ENCODE results near the gene CKAP2L. TPM values are rescaled to one million over a fixed set of nuclear protein-coding genes. Genes with fewer than 3 reads are reported as not detected.

The CKAP2L gene
- total and polyA plus RNA-seq, 4 donors, result 0.19 to 15.9 (median 0.91) TPM; not detected in 1

DNA sequence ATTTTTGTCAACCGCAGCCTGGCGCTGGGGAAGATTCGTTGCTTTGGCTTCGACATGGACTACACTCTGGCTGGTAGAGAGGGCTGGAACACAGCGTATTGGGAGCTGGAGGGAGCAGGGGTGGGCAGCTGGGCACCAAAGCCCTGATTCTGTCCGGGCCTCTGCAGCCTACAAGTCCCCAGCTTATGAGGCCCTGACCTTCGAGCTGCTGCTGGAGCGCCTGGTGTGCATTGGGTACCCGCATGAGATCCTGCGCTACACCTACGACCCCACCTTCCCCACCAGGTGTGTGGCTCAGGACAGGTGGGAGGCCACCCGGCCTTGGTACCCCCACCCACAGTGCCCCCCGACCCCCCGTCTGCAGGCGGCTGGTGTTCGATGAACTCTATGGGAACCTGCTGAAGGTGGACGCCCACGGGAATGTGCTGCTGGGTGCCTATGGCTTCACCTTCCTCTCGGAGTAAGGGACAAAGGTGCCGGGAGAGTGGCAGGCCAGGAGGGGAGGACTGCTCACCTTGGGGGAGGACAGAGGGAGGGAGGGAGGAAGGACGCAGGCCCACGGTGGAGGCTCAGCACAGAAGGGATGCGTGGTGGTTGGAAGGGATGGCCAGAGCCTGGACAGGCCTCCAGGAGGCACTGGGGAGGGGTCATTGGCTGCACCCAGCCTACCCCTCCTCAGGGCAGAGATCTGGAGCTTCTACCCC is 42.4 kb downstream of the CKAP2L start:
- H3K9me3 ChIP-seq (ENCODE audit: control insufficient read depth in 4 of 4, low read length in 3 of 4), result no peaks in the 10 kb centered on the region
- no peaks in the 10 kb centered on the region for H3K36me3 ChIP-seq (ENCODE audit: control insufficient read depth in 4 of 4, insufficient read depth in 3 of 4, low read depth in 1 of 4, low read length in 3 of 4)
- no peak overlapping the region for H3K9ac ChIP-seq (ENCODE audit: low read depth in 1 of 2, low read length in 2 of 2)
- H3K27ac ChIP-seq (ENCODE audit: low read depth in 1 of 2, low read length in 2 of 2), result no peak overlapping the region
- TF ChIP-seq NR2F2 (IDR thresholded peaks at IDR 0.05), result no peak
- TF ChIP-seq FOXA1 (IDR thresholded peaks at IDR 0.05), result no peak
- no peak for TF ChIP-seq TAF1 (conservative IDR thresholded peaks at IDR 0.05)
- no peak for TF ChIP-seq EGR1 (IDR thresholded peaks at IDR 0.05; ENCODE audit: low read depth in 2 of 2)
- TF ChIP-seq, protein P1, sequence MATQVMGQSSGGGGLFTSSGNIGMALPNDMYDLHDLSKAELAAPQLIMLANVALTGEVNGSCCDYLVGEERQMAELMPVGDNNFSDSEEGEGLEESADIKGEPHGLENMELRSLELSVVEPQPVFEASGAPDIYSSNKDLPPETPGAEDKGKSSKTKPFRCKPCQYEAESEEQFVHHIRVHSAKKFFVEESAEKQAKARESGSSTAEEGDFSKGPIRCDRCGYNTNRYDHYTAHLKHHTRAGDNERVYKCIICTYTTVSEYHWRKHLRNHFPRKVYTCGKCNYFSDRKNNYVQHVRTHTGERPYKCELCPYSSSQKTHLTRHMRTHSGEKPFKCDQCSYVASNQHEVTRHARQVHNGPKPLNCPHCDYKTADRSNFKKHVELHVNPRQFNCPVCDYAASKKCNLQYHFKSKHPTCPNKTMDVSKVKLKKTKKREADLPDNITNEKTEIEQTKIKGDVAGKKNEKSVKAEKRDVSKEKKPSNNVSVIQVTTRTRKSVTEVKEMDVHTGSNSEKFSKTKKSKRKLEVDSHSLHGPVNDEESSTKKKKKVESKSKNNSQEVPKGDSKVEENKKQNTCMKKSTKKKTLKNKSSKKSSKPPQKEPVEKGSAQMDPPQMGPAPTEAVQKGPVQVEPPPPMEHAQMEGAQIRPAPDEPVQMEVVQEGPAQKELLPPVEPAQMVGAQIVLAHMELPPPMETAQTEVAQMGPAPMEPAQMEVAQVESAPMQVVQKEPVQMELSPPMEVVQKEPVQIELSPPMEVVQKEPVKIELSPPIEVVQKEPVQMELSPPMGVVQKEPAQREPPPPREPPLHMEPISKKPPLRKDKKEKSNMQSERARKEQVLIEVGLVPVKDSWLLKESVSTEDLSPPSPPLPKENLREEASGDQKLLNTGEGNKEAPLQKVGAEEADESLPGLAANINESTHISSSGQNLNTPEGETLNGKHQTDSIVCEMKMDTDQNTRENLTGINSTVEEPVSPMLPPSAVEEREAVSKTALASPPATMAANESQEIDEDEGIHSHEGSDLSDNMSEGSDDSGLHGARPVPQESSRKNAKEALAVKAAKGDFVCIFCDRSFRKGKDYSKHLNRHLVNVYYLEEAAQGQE (IDR thresholded peaks at IDR 0.05), result no peak
- no peak for TF ChIP-seq HNF4A (conservative IDR thresholded peaks at IDR 0.05)
- TF ChIP-seq, protein P2, sequence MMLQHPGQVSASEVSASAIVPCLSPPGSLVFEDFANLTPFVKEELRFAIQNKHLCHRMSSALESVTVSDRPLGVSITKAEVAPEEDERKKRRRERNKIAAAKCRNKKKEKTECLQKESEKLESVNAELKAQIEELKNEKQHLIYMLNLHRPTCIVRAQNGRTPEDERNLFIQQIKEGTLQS (IDR thresholded peaks at IDR 0.05), result no peak
- TF ChIP-seq RAD21 (IDR thresholded peaks at IDR 0.05), result no peak
- TF ChIP-seq, protein P3, sequence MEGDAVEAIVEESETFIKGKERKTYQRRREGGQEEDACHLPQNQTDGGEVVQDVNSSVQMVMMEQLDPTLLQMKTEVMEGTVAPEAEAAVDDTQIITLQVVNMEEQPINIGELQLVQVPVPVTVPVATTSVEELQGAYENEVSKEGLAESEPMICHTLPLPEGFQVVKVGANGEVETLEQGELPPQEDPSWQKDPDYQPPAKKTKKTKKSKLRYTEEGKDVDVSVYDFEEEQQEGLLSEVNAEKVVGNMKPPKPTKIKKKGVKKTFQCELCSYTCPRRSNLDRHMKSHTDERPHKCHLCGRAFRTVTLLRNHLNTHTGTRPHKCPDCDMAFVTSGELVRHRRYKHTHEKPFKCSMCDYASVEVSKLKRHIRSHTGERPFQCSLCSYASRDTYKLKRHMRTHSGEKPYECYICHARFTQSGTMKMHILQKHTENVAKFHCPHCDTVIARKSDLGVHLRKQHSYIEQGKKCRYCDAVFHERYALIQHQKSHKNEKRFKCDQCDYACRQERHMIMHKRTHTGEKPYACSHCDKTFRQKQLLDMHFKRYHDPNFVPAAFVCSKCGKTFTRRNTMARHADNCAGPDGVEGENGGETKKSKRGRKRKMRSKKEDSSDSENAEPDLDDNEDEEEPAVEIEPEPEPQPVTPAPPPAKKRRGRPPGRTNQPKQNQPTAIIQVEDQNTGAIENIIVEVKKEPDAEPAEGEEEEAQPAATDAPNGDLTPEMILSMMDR (IDR thresholded peaks at IDR 0.05; ENCODE audit: low read depth, low read length, missing input control), result no peak
- TF ChIP-seq HNF4G (IDR thresholded peaks at IDR 0.05), result no peak
- TF ChIP-seq SP1 (IDR thresholded peaks at IDR 0.05), result no peak
- TF ChIP-seq, protein P4, sequence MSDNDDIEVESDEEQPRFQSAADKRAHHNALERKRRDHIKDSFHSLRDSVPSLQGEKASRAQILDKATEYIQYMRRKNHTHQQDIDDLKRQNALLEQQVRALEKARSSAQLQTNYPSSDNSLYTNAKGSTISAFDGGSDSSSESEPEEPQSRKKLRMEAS (IDR thresholded peaks at IDR 0.05), result no peak
- no peak for TF ChIP-seq YY1 (IDR thresholded peaks at IDR 0.05)
- TF ChIP-seq JUND (IDR thresholded peaks at IDR 0.05), result no peak
- 92% methylated on average over 23 of the region's 23 CpGs for WGBS
- no peak for DNase-seq (ENCODE audit: low spot score)
- no peaks in the 10 kb centered on the region for H3K27me3 ChIP-seq (ENCODE audit: control insufficient read depth in 4 of 4, insufficient read depth in 4 of 4, low read length in 3 of 4)
- no peak overlapping the region for H3K4me3 ChIP-seq (ENCODE audit: low read depth in 1 of 3, low read length in 3 of 3)
- H3K4me1 ChIP-seq (ENCODE audit: control insufficient read depth in 4 of 4, insufficient read depth in 4 of 4, low read length in 3 of 4), result peaks cover 0 to 2% (median 0%) of the 10 kb centered on the region in 4 donors

DNA sequence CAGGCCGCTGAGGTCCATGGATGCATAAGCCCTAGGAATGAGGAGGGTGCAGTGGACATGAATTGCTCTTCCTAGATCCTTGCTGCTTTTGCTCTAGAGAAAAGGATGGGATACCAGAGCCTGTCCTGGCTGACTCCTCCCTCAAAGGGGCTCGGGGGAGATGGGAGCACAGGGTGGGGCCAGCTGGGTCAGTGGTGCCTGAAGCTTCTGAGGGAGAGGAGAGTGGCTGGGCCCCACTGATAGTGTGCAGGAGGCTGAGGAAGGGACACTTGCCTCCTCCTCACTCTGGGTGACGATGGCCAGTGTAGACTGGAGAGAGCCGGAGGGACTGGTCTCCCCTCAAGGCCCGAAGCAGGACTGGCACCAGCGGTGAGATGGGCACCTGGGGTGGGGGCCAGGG is 43.6 kb downstream of the CKAP2L start, which contains the start of gene NT5DC4:
NT5DC4 (plus strand) TSS at position 236 of the 400 bp plus-strand sequence; CDS start at position 296, 60 bp downstream.
- no peaks in the 10 kb centered on the region for H3K36me3 ChIP-seq (ENCODE audit: control insufficient read depth in 4 of 4, insufficient read depth in 3 of 4, low read depth in 1 of 4, low read length in 3 of 4)
- H3K4me3 ChIP-seq (ENCODE audit: low read depth in 1 of 3, low read length in 3 of 3), result no peak within 1 kb of the TSS
- H3K27me3 ChIP-seq (ENCODE audit: control insufficient read depth in 4 of 4, insufficient read depth in 4 of 4, low read length in 3 of 4), result no peaks in the 10 kb centered on the region
- 84% methylated on average over 6 of the region's 6 CpGs for WGBS
- no peak for DNase-seq (ENCODE audit: low spot score)
- no peak within 1 kb of the TSS for H3K27ac ChIP-seq (ENCODE audit: low read depth in 1 of 2, low read length in 2 of 2)
- H3K4me1 ChIP-seq (ENCODE audit: control insufficient read depth in 4 of 4, insufficient read depth in 4 of 4, low read length in 3 of 4), result no peaks in the 10 kb centered on the region
- H3K9me3 ChIP-seq (ENCODE audit: control insufficient read depth in 4 of 4, low read length in 3 of 4), result no peaks in the 10 kb centered on the region
- H3K9ac ChIP-seq (ENCODE audit: low read depth in 1 of 2, low read length in 2 of 2), result no peak within 1 kb of the TSS
- TF ChIP-seq FOXA2 (IDR thresholded peaks at IDR 0.05), result no peak
- no peak for TF ChIP-seq HNF4G (IDR thresholded peaks at IDR 0.05)
- TF ChIP-seq HNF4A (conservative IDR thresholded peaks at IDR 0.05), result no peak

All from liver (tissue), 9 donors.